HG03159 (cell line): ENCODE data around the gene HSD17B1.
"Not testable (repeated sequence)": the region's sequence is repeated elsewhere in the genome, so short reads cannot be mapped to it uniquely, and the experiment has no call there.

ENCODE experiments used
- ATAC-seq: cut with Tn5 transposase; IDR thresholded peaks from one replicate; pipeline ENCODE4 v1.9.1; 2021; ENCODE audit warnings: mild to moderate bottlenecking, moderate library complexity; ENCODE audit not compliant: unreplicated experiment

The HSD17B1 gene, protein sequence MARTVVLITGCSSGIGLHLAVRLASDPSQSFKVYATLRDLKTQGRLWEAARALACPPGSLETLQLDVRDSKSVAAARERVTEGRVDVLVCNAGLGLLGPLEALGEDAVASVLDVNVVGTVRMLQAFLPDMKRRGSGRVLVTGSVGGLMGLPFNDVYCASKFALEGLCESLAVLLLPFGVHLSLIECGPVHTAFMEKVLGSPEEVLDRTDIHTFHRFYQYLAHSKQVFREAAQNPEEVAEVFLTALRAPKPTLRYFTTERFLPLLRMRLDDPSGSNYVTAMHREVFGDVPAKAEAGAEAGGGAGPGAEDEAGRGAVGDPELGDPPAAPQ

DNA sequence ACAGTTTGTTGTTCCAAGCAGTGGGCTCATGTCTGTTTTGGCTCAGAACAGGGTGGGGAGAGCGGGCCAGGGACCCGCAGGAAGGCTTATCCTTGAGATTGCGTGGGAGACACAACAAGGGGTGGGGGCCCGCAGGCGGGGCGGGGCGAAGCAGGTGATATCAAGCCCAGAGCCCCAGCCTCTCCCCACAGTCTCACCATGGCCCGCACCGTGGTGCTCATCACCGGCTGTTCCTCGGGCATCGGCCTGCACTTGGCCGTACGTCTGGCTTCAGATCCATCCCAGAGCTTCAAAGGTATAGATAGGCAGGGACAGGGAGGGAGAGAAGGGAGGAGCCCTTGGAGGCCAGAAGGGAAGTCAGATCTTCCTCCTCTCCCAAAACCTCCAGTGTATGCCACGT is at the start of gene HSD17B1:
HSD17B1 (plus strand) TSS at position 188 of the 400 bp plus-strand sequence; CDS start at position 199, 11 bp downstream.
- not testable (repeated sequence) for ATAC-seq

GRCh38 chr17:42502926-42503325 is 49.8 kb upstream of the HSD17B1 start:
- ATAC-seq, result no peak

- no peak for ATAC-seq
Measured at GRCh38 chr17:42507671-42508070, 45.1 kb upstream of the HSD17B1 start.

DNA sequence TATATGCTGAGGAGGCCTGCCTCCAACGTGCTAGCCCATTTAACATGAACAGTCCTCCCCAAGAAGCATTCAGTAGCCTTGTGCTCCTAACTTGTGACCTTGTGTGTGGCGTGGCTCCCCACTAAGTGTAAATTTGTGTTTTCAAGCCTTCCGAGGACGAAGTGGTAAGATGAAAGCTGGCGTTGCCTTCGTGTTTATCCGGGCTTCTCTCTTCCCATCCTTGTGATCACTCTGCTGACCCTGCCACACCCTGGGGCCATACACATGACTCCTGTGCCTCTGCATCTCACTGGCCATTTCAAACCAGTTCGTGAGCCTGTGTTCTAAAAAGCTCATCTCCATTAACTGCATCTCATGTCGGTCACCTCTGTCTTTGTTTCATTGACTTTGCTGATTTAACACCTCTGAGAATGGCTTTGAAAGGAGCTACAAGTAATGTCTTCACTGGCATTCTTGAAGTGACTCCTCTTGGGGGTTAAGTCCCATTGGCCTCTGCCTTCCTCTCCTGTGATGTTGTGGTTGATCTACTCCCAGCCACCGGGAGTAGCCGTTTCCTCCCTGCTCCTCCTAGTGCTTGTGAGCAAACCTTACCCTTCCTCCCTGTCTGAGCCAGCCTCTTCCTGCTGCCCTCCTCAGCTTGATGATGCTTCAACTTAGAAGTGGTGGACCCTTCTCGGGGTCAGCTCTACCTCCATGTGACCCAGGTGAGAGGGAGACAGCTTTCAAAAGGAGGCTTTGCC is 44.1 kb upstream of the HSD17B1 start:
- ATAC-seq, result no peak

- ATAC-seq, result no peak
Measured at GRCh38 chr17:42509409-42509808, 43.3 kb upstream of the HSD17B1 start.

DNA sequence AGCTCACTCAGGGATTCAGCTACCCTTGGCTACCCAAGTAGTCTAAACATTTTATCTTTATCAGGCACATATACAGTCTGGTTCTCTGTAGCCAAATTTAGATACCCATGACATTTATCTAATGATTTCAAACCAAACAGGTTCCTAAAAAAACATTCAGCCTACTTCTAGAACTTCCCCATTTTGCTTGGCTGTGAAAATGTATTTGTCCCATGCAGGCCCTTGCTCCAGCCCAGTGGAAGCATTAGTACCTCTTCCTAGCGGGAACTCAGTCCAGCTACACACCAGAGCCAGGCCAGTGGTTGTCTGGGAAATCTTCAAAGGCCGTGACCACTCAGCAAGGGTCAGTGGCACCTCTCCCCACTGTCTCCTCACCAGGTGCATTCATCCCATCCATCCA is 42.9 kb upstream of the HSD17B1 start:
- no peak for ATAC-seq

GRCh38 chr17:42512246-42512645 is 40.5 kb upstream of the HSD17B1 start:
- no peak for ATAC-seq

GRCh38 chr17:42512733-42513251 is 39.9 kb upstream of the HSD17B1 start:
- no peak for ATAC-seq

DNA sequence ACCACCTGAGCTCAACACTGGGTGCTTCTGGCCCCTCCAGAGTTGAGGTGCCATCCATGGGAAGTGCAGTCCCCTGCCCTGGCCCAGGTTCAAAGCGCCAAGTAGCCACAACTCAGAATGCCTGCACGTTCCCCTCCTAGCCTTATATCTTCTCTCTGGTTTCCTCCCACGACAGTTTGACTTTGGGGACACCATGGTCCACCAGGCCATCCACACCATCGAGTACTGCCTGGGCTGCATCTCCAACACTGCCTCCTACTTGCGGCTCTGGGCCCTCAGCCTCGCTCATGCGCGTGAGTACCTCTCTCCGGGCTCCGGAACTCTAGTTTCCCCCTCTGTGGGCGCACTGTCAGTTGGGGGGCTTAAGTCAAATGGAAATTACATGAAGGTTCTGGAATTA is 39.0 kb upstream of the HSD17B1 start:
- ATAC-seq, result no peak

- ATAC-seq, result no peak
Measured at GRCh38 chr17:42514279-42514678, 38.4 kb upstream of the HSD17B1 start.

GRCh38 chr17:42514867-42515266 is 37.9 kb upstream of the HSD17B1 start:
- no peak for ATAC-seq

DNA sequence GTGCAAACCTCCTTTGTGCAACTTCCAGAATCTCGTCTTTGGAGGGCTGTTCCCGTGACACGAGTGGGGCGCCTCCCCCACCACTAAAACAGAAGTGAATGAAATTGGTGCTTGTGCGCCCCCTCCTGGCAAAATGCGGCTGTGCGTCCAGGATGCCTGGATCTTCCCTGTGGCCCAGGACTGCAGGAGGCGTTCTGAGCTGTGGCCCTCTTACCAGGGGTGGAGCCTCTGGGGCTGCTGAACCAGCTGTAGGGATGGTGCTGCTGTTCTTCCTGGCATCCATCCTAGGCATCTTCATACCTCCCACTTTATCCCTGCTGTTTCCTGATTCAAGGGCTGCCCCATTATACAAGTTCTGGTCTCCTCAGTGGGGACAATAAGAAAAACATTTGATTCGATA is 35.2 kb upstream of the HSD17B1 start:
- ATAC-seq, result no peak

GRCh38 chr17:42518046-42518754 is 34.5 kb upstream of the HSD17B1 start:
- no peak for ATAC-seq

- no peak for ATAC-seq
Measured at GRCh38 chr17:42518755-42519545, 33.8 kb upstream of the HSD17B1 start.

DNA sequence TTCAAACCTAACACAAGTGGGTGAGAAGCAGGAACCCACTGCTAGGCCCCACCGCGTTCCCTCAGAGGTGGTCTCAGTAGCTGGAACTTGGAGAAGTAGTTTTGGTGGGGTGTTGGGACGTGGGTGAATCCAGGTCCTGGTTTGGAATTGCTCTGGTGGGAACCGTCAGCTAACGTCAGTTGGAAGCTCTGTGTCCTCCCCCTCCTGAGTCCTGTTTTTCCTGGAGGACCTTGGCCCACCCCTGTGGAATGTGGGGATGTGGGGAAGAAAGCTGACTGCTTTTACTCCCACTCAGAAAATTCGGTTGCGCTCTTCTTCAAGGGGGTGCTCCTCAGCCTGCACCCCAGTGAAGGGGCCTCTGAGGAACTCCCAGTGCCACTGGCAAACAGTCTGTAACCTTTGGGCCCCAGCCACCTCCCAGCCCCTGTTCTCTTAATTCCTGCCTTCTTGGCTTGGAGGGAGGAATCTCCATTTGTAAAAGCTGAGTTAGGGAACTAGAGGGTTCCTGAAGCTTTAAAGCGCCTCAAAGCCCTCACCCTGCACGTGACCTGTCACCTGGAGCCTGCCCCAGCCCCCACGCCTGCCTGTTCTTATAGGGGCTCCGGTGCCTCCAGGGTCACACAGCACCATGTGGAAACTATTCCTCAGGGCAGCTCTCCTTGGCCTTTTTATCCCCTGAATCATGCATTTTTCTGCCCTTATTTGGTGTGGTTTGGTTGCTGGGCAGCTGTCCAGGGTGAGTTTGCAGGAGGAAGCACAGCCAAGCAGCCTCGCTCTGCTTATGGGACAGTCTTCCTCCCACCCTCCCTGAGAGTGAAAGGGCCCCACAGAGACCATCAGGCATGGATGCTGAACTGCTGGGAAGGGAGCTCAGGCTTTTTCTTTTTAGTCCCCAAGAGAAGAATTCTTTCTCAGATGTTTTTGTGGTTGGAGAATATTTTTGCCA is 32.9 kb upstream of the HSD17B1 start:
- ATAC-seq, result no peak

GRCh38 chr17:42520540-42520951 is 32.2 kb upstream of the HSD17B1 start:
- ATAC-seq, result no peak

DNA sequence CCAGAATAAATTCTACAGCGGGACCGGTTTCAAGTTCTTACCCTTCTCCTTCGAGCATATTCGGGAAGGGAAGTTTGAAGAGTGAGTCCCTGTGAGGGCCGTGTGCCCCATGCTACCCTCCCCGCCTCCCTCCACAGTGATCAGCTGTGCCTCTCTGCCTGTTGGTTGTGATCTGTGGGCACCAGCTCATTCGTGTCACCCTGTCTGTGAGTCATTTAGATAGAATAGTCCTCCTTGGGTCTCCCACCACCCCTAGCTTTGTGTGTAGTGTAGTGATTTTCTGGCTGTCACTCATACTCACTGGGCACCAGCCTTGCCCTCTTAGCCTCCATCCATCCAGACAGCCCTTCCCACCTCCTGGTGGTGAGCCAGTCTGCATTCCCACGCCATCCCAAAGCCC is 31.7 kb upstream of the HSD17B1 start:
- ATAC-seq, result no peak

GRCh38 chr17:42521666-42522262 is 31.0 kb upstream of the HSD17B1 start:
- no peak for ATAC-seq

DNA sequence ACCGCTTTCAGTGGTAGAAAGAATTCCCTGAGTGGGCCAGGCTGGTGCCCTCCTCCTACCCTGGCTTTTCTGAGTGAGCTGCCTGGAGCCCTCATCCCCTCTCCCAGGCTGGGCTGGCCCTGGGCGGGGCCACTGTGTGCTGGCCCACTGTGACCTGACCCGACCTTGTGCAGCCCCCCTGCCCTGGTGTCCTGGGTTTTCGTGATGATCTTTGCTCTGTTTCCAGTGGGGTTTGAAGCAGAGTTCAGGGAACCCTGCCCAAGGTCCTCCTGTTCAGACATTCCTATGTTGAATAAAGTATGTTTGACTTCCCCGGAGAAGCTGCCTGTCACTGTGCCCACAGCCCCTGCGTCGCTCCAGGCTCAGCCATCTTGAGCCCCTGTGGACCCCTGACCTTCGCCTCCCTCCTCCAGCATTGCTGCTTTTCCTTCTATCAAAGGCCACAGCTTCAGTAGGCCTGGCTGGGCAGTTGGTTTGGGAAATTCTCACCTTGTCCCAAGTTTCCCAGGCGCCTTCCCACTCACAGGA is 30.4 kb upstream of the HSD17B1 start:
- no peak for ATAC-seq
